CD4-positive, alpha-beta memory T cell (primary cell): ENCODE data around the gene CCDC170. TPM values are rescaled to one million over a fixed set of nuclear protein-coding genes. Genes with fewer than 3 reads are reported as not detected.
A peak's percentile ranks its signal among the peaks of the same experiment; 100 is the strongest.

Source experiments
- CTCF ChIA-PET: fragments of 350-600 bp; sonication (Branson Sonifier 250); formaldehyde crosslinking; loops from one replicate; lab custom pipeline; 2021; ENCODE audit warnings: inconsistent platforms; ENCODE audit not compliant: partially characterized antibody; lab: Charles Lee
- POLR2A ChIA-PET: fragments of 350-600 bp; sonication (Branson Sonifier 250); formaldehyde crosslinking; loops from one replicate; lab custom pipeline; 2021; ENCODE audit not compliant: partially characterized antibody; lab: Charles Lee
- DNase-seq, 5 donors: peaks; one replicate each; pipeline versions ENCODE4 v3.0.0 to v3.0.0-alpha.2; 2020 to 2022; ENCODE audit warnings: mixed read lengths in 1 of 5
- H3K27ac ChIP-seq: one replicate; pipeline ENCODE4 v1.7.0; 2013; ENCODE audit warnings: low read depth, low read length
- H3K27me3 ChIP-seq: 2 replicates; pipeline ENCODE4 v1.7.0; 2013; ENCODE audit warnings: mild to moderate bottlenecking, low read length, moderate library complexity; ENCODE audit not compliant: insufficient read depth
- H3K36me3 ChIP-seq: 2 replicates; pipeline ENCODE4 v1.7.0; 2013; ENCODE audit warnings: mild to moderate bottlenecking, low read length, moderate library complexity; ENCODE audit not compliant: insufficient read depth
- H3K4me1 ChIP-seq: 2 replicates; pipeline ENCODE4 v1.7.0; 2013; ENCODE audit warnings: mild to moderate bottlenecking, low read length, moderate library complexity; ENCODE audit not compliant: insufficient read depth
- H3K4me3 ChIP-seq, 2 donors: one replicate each; pipeline ENCODE4 v1.7.0; 2013; ENCODE audit warnings: low read length in 2 of 2, mild to moderate bottlenecking in 1 of 2
- H3K9me3 ChIP-seq, 2 donors: one replicate each; pipeline ENCODE4 v1.7.0; 2013; ENCODE audit warnings: low read length in 2 of 2, control low read depth in 1 of 2; ENCODE audit not compliant: control insufficient read depth in 1 of 2
- H3K27ac Mint-ChIP-seq, 7 donors: one replicate each; pipeline ENCODE4 v1.8.0; 2020 to 2021; ENCODE audit warnings: mixed read lengths in 7 of 7, mild to moderate bottlenecking in 6 of 7, inconsistent platforms in 3 of 7, moderate library complexity in 3 of 7
- H3K27me3 Mint-ChIP-seq, 2 donors: one replicate each; pipeline ENCODE4 v1.8.0; 2020 to 2021; ENCODE audit warnings: mixed read lengths in 2 of 2
- H3K36me3 Mint-ChIP-seq, 2 donors: one replicate each; pipeline ENCODE4 v1.8.0; 2020 to 2021; ENCODE audit warnings: mixed read lengths in 2 of 2, inconsistent platforms in 1 of 2, mild to moderate bottlenecking in 1 of 2
- H3K4me1 Mint-ChIP-seq, 4 donors: one replicate each; pipeline ENCODE4 v1.8.0; 2020 to 2021; ENCODE audit warnings: mixed read lengths in 4 of 4, mild to moderate bottlenecking in 1 of 4
- H3K4me3 Mint-ChIP-seq, 8 donors: one replicate each; pipeline ENCODE4 v1.8.0; 2020 to 2021; ENCODE audit warnings: mixed read lengths in 8 of 8, mild to moderate bottlenecking in 7 of 8, moderate library complexity in 6 of 8, inconsistent platforms in 3 of 8
- H3K9me3 Mint-ChIP-seq, 8 donors: one replicate each; pipeline ENCODE4 v1.8.0; 2020 to 2021; ENCODE audit warnings: mixed read lengths in 8 of 8, mild to moderate bottlenecking in 5 of 8, inconsistent platforms in 3 of 8, moderate library complexity in 1 of 8
- intact Hi-C: fragments of 100-400 bp; cut with micrococcal nuclease; formaldehyde crosslinking; loops from one replicate; pipeline ENCODE4 v1.15.1; 2023
- polyA plus RNA-seq, 2 donors: library from polyadenylated mRNA; unstranded; fragments of 300-500 nt; fragmentation: Illumina TruSeq; gene quantifications; one replicate each; pipeline ENCODE4 v1.2.3, GENCODE V29; 2021
- total RNA-seq, 2 experiments: library from RNA; stranded (reverse); gene quantifications; one replicate each; pipeline ENCODE4 v1.2.3, GENCODE V29; 2021

CCDC170 gene
- total and polyA plus RNA-seq, 4 experiments from 2014 or later, result 0.11 to 0.23 TPM; not detected in 2

GRCh38 chr6:151477726-151478125 lies 16.1 kb upstream of the CCDC170 start:
- Histone ChIP-seq H3K27me3 (no peaks in the 10 kb centered on the region), H3K36me3 (no peaks in the 10 kb centered on the region), H3K4me3 (no peak overlapping the region), H3K27ac (no peak overlapping the region), H3K9me3 (no peaks in the 10 kb centered on the region), H3K4me1 (peaks cover 25% of the 10 kb centered on the region)
- no peak overlapping the region for H3K4me3 Mint-ChIP-seq
- H3K9me3 Mint-ChIP-seq, result no peaks in the 10 kb centered on the region
- peaks cover 17 to 26% (median 24%) of the 10 kb centered on the region in 4 donors for H3K4me1 Mint-ChIP-seq
- no peak for DNase-seq
- no peaks in the 10 kb centered on the region for H3K36me3 Mint-ChIP-seq
- H3K27ac Mint-ChIP-seq, result no peak overlapping the region
- intact Hi-C loops, result loop anchor here (2.0 to 5.0 kb wide), 3 partner anchors 140 to 585 kb away; no protein-coding TSS in a partner anchor
- ChIA-PET CTCF (interaction anchor here (1.2 to 5.3 kb wide), 6 partner anchors 9 to 124 kb away, joined by 3 to 42 read pairs (median 6); no protein-coding TSS in a partner anchor), POLR2A (no interaction called here)
- H3K27me3 Mint-ChIP-seq, result no peaks in the 10 kb centered on the region

GRCh38 chr6:151478670-151479069 lies 15.1 kb upstream of the CCDC170 start:
- H3K27me3 ChIP-seq, result no peaks in the 10 kb centered on the region
- Mint-ChIP-seq H3K4me1 (peaks cover 20 to 30% (median 28%) of the 10 kb centered on the region in 4 donors), H3K27me3 (no peaks in the 10 kb centered on the region), H3K9me3 (no peaks in the 10 kb centered on the region), H3K27ac (no peak overlapping the region), H3K36me3 (no peaks in the 10 kb centered on the region), H3K4me3 (no peak overlapping the region)
- intact Hi-C loops, result loop anchor here (5.0 kb wide), 2 partner anchors 141 to 586 kb away; no protein-coding TSS in a partner anchor
- H3K9me3 ChIP-seq, result no peaks in the 10 kb centered on the region
- POLR2A ChIA-PET, result no interaction called here
- DNase-seq, result no peak
- no peak overlapping the region for H3K27ac ChIP-seq
- peaks cover 30% of the 10 kb centered on the region for H3K4me1 ChIP-seq
- H3K36me3 ChIP-seq, result no peaks in the 10 kb centered on the region
- CTCF ChIA-PET, result interaction anchor here (0.7 to 5.3 kb wide), 3 partner anchors 38 to 122 kb away, joined by 3 to 42 read pairs (median 35); no protein-coding TSS in a partner anchor
- H3K4me3 ChIP-seq, result no peak overlapping the region

GRCh38 chr6:151481786-151482185 lies 12.0 kb upstream of the CCDC170 start:
- Histone ChIP-seq H3K36me3 (no peaks in the 10 kb centered on the region), H3K4me1 (peaks cover 23% of the 10 kb centered on the region), H3K4me3 (no peak overlapping the region), H3K27ac (peak overlapping the region; percentile 36), H3K27me3 (no peaks in the 10 kb centered on the region), H3K9me3 (no peaks in the 10 kb centered on the region)
- no peaks in the 10 kb centered on the region for H3K36me3 Mint-ChIP-seq
- H3K27ac Mint-ChIP-seq, result peak overlapping the region; percentile 71 to 92 (median 87)
- peak in 1 of 5 donors; percentile 4 for DNase-seq
- H3K4me3 Mint-ChIP-seq, result peak overlapping the region in 5 of 8 donors; percentile 28 to 89 (median 67)
- ChIA-PET CTCF (interaction anchor here (0.7 to 1.6 kb wide), 5 partner anchors 43 to 590 kb away, joined by 3 to 6 read pairs (median 3); no protein-coding TSS in a partner anchor), POLR2A (interaction anchor here (0.7 to 3.2 kb wide), 6 partner anchors 29 to 589 kb away, joined by 3 to 18 read pairs (median 4); partner anchors contain the start of gene RMND1)
- H3K9me3 Mint-ChIP-seq, result peaks cover 0 to 4% (median 0%) of the 10 kb centered on the region in 8 donors
- intact Hi-C loops, result no loop called here
- H3K4me1 Mint-ChIP-seq, result peaks cover 19 to 22% (median 21%) of the 10 kb centered on the region in 4 donors
- peaks cover 0 to 2% of the 10 kb centered on the region in 2 donors for H3K27me3 Mint-ChIP-seq

DNA sequence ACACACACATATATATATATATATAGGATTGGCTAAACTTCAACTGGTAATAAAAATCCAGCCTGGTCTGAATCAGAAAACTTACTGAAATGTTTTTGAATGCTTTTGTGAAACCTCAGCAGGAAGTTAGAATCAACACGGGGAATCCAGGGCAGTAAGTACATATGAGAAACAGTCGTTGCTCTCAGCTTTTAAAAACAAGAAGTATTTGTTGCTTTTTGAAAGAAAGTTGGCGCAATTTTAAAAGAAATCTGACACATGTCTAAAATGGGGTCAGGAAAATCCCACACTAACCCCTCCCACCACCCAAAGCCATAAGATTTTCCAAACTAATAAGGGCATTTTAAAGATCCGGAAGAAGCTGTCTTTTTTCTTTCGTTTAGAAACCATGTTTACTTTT lies 11.5 kb upstream of the CCDC170 start:
- Mint-ChIP-seq H3K36me3 (no peaks in the 10 kb centered on the region), H3K27ac (peak overlapping the region; percentile 75 to 99 (median 97)), H3K27me3 (peaks cover 0 to 2% of the 10 kb centered on the region in 2 donors), H3K4me1 (peaks cover 19 to 22% (median 21%) of the 10 kb centered on the region in 4 donors), H3K4me3 (peak overlapping the region; percentile 80 to 94 (median 90)), H3K9me3 (peaks cover 0 to 4% (median 0%) of the 10 kb centered on the region in 8 donors)
- Histone ChIP-seq H3K36me3 (no peaks in the 10 kb centered on the region), H3K4me1 (peaks cover 23% of the 10 kb centered on the region), H3K27ac (peak overlapping the region; percentile 46), H3K27me3 (no peaks in the 10 kb centered on the region), H3K9me3 (no peaks in the 10 kb centered on the region), H3K4me3 (peak overlapping the region in 1 of 2 donors; percentile 8)
- DNase-seq, result peak; percentile 11 to 53 (median 23)
- CTCF ChIA-PET, result interaction anchor here (0.7 to 1.6 kb wide), 6 partner anchors 10 to 591 kb away, joined by 3 to 6 read pairs (median 3); no protein-coding TSS in a partner anchor
- intact Hi-C loops, result no loop called here
- POLR2A ChIA-PET, result interaction anchor here (1.4 to 3.2 kb wide), 4 partner anchors 30 to 209 kb away, joined by 3 to 18 read pairs (median 10); partner anchors contain the start of gene RMND1

- intact Hi-C loops, result no loop called here
- Histone ChIP-seq H3K36me3 (no peaks in the 10 kb centered on the region), H3K27ac (no peak overlapping the region), H3K27me3 (no peaks in the 10 kb centered on the region), H3K4me1 (peaks cover 23% of the 10 kb centered on the region), H3K4me3 (no peak overlapping the region), H3K9me3 (no peaks in the 10 kb centered on the region)
- Mint-ChIP-seq H3K36me3 (no peaks in the 10 kb centered on the region), H3K27ac (peak overlapping the region in 3 of 7 donors; percentile 37 to 83 (median 47)), H3K4me3 (no peak overlapping the region), H3K9me3 (peaks cover 0 to 4% (median 0%) of the 10 kb centered on the region in 8 donors), H3K4me1 (peaks cover 19 to 22% (median 21%) of the 10 kb centered on the region in 4 donors), H3K27me3 (peaks cover 0 to 2% of the 10 kb centered on the region in 2 donors)
- ChIA-PET POLR2A (interaction anchor here (3.2 kb wide), 1 partner anchor 32 kb away, joined by 18 read pairs; the partner anchor contains the start of gene RMND1), CTCF (interaction anchor here (0.6 to 1.2 kb wide), 3 partner anchors 20 to 78 kb away, joined by 3 to 5 read pairs (median 3); no protein-coding TSS in a partner anchor)
- DNase-seq, result no peak
Observed at GRCh38 chr6:151483994-151484393, 9.8 kb upstream of the CCDC170 start.

DNA sequence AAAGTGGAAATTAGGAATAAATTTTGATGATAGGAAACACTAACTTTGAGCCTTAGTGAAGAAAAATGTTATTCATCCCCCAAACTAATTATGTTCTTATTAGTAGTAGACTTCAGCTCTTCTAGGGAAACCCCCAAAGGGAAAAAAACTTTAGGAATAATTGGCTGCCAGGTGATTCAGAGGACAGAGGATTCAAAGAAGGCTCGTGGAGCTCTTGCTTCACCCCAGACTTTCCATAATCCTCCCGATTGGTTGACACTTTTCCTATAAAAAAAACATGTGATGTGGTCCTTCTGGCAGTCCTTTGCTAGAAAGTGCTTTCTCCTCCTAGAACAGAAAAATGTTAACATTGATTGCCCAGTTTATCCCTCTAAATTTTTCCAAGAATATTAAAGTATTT lies 5.6 kb upstream of the CCDC170 start:
- Mint-ChIP-seq H3K4me3 (no peak overlapping the region), H3K36me3 (peaks cover 0 to 2% of the 10 kb centered on the region in 2 donors), H3K9me3 (peaks cover 0 to 4% (median 0%) of the 10 kb centered on the region in 8 donors), H3K27me3 (peaks cover 8 to 15% of the 10 kb centered on the region in 2 donors), H3K4me1 (peaks cover 2 to 7% (median 2%) of the 10 kb centered on the region in 4 donors), H3K27ac (no peak overlapping the region)
- H3K27ac ChIP-seq, result no peak overlapping the region
- no peaks in the 10 kb centered on the region for H3K9me3 ChIP-seq
- ChIA-PET POLR2A (no interaction called here), CTCF (no interaction called here)
- intact Hi-C loops, result no loop called here
- H3K27me3 ChIP-seq, result peaks cover 5% of the 10 kb centered on the region
- no peak for DNase-seq
- peaks cover under 1% of the 10 kb centered on the region for H3K4me1 ChIP-seq
- H3K4me3 ChIP-seq, result no peak overlapping the region
- no peaks in the 10 kb centered on the region for H3K36me3 ChIP-seq

DNA sequence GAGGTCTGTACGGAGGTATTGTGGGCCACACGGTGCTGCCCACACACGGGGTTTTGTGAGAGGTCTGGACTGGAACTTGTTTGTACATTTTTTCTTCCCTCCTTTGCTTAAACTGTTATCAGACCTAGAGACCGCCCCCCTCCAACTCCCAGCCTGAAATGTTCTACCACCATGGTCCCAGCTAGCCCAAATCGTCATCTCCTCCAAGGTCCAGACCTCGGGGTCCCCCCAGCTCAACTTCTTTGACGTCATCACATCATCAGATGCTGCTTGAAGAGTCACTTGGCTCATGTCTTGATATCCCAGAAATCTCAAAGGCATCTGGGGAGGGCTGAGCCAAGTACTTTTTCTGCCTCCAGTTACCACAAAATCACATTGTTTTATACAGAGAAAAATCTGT lies 2.8 kb upstream of the CCDC170 start:
- intact Hi-C loops, result no loop called here
- peaks cover 9% of the 10 kb centered on the region for H3K4me1 ChIP-seq
- no peak overlapping the region for H3K4me3 Mint-ChIP-seq
- no peak overlapping the region for H3K27ac Mint-ChIP-seq
- H3K36me3 Mint-ChIP-seq, result peaks cover 0 to 4% of the 10 kb centered on the region in 2 donors
- H3K36me3 ChIP-seq, result no peaks in the 10 kb centered on the region
- DNase-seq, result no peak
- peaks cover 0 to 4% (median 0%) of the 10 kb centered on the region in 8 donors for H3K9me3 Mint-ChIP-seq
- peaks cover 16% of the 10 kb centered on the region for H3K27me3 ChIP-seq
- no peak overlapping the region for H3K4me3 ChIP-seq
- peaks cover 24 to 34% of the 10 kb centered on the region in 2 donors for H3K27me3 Mint-ChIP-seq
- ChIA-PET POLR2A (no interaction called here), CTCF (interaction anchor here (0.9 to 1.1 kb wide), 2 partner anchors 12 to 156 kb away, joined by 3 read pairs; no protein-coding TSS in a partner anchor)
- peaks cover 0 to 21% (median 16%) of the 10 kb centered on the region in 4 donors for H3K4me1 Mint-ChIP-seq
- no peak overlapping the region for H3K27ac ChIP-seq
- H3K9me3 ChIP-seq, result no peaks in the 10 kb centered on the region
